ENCODE data around the gene RCBTB2. TPM values are rescaled to one million over a fixed set of nuclear protein-coding genes. Genes with fewer than 3 reads are reported as not detected.

Gene RCBTB2
- total RNA-seq, 1 donor from 2014 or later, result 4.3 TPM

GRCh38 chr13:48561466-48562235 lies 28.8 kb upstream of the RCBTB2 start:
- Histone ChIP-seq H3K79me2 (ENCODE audit: insufficient read depth, low read length) (no peaks in the 10 kb centered on the region), H3K27me3 (ENCODE audit: insufficient read depth, low read length) (no peaks in the 10 kb centered on the region), H3K9ac (ENCODE audit: low read length) (no peak overlapping the region), H3K4me3 (ENCODE audit: insufficient read depth, low read depth, low read length) (no peak overlapping the region), H3K36me3 (ENCODE audit: insufficient read depth, low read length) (no peaks in the 10 kb centered on the region), H2AFZ (ENCODE audit: low read depth, low read length) (no peak overlapping the region), H4K20me1 (ENCODE audit: insufficient read depth, low read length) (no peaks in the 10 kb centered on the region), H3K9me3 (ENCODE audit: insufficient read depth, low read depth, low read length) (no peaks in the 10 kb centered on the region), H3K27ac (ENCODE audit: low read depth, low read length) (no peak overlapping the region), H3K4me2 (ENCODE audit: low read length) (no peak overlapping the region), H3K4me1 (ENCODE audit: insufficient read depth, low read length) (peaks cover 4% of the 10 kb centered on the region)
- no peak for TF ChIP-seq EZH2 (IDR thresholded peaks at IDR 0.05; ENCODE audit: insufficient read depth, low read length)
- TF ChIP-seq, protein P1, sequence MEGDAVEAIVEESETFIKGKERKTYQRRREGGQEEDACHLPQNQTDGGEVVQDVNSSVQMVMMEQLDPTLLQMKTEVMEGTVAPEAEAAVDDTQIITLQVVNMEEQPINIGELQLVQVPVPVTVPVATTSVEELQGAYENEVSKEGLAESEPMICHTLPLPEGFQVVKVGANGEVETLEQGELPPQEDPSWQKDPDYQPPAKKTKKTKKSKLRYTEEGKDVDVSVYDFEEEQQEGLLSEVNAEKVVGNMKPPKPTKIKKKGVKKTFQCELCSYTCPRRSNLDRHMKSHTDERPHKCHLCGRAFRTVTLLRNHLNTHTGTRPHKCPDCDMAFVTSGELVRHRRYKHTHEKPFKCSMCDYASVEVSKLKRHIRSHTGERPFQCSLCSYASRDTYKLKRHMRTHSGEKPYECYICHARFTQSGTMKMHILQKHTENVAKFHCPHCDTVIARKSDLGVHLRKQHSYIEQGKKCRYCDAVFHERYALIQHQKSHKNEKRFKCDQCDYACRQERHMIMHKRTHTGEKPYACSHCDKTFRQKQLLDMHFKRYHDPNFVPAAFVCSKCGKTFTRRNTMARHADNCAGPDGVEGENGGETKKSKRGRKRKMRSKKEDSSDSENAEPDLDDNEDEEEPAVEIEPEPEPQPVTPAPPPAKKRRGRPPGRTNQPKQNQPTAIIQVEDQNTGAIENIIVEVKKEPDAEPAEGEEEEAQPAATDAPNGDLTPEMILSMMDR (IDR thresholded peaks at IDR 0.05; ENCODE audit: insufficient read depth, low read depth, low read length), result no peak
- peaks cover 3% of the 10 kb centered on the region for H3K4me1 Mint-ChIP-seq (ENCODE audit: low read depth, unreplicated experiment)
- no peak overlapping the region for H3K27ac Mint-ChIP-seq (ENCODE audit: unreplicated experiment)
- no peaks in the 10 kb centered on the region for H3K36me3 Mint-ChIP-seq (ENCODE audit: low read depth, unreplicated experiment)
- DNase-seq (ENCODE audit: low read depth), result no peak
- no peak for FAIRE-seq
- no peaks in the 10 kb centered on the region for H3K9me3 Mint-ChIP-seq (ENCODE audit: unreplicated experiment)
- no peak overlapping the region for H3K4me3 Mint-ChIP-seq (ENCODE audit: unreplicated experiment)
- no peaks in the 10 kb centered on the region for H3K27me3 Mint-ChIP-seq (ENCODE audit: low read depth, unreplicated experiment)

GRCh38 chr13:48560657-48561337 lies 27.9 kb upstream of the RCBTB2 start:
- DNase-seq (ENCODE audit: low read depth) (no peak), FAIRE-seq (no peak)
- Histone ChIP-seq H3K79me2 (ENCODE audit: insufficient read depth, low read length) (no peaks in the 10 kb centered on the region), H3K9ac (ENCODE audit: low read length) (no peak overlapping the region), H2AFZ (ENCODE audit: low read depth, low read length) (no peak overlapping the region), H3K4me3 (ENCODE audit: insufficient read depth, low read depth, low read length) (no peak overlapping the region), H3K4me1 (ENCODE audit: insufficient read depth, low read length) (peaks cover 4% of the 10 kb centered on the region), H3K36me3 (ENCODE audit: insufficient read depth, low read length) (no peaks in the 10 kb centered on the region), H3K27me3 (ENCODE audit: insufficient read depth, low read length) (no peaks in the 10 kb centered on the region), H3K9me3 (ENCODE audit: insufficient read depth, low read depth, low read length) (no peaks in the 10 kb centered on the region), H3K4me2 (ENCODE audit: low read length) (no peak overlapping the region), H4K20me1 (ENCODE audit: insufficient read depth, low read length) (no peaks in the 10 kb centered on the region), H3K27ac (ENCODE audit: low read depth, low read length) (no peak overlapping the region)
- Mint-ChIP-seq H3K27me3 (ENCODE audit: low read depth, unreplicated experiment) (no peaks in the 10 kb centered on the region), H3K9me3 (ENCODE audit: unreplicated experiment) (no peaks in the 10 kb centered on the region), H3K4me3 (ENCODE audit: unreplicated experiment) (no peak overlapping the region), H3K4me1 (ENCODE audit: low read depth, unreplicated experiment) (peaks cover 3% of the 10 kb centered on the region), H3K36me3 (ENCODE audit: low read depth, unreplicated experiment) (no peaks in the 10 kb centered on the region), H3K27ac (ENCODE audit: unreplicated experiment) (no peak overlapping the region)
- no peak for TF ChIP-seq EZH2 (IDR thresholded peaks at IDR 0.05; ENCODE audit: insufficient read depth, low read length)
- TF ChIP-seq, protein P1 (IDR thresholded peaks at IDR 0.05; ENCODE audit: insufficient read depth, low read depth, low read length), result no peak
